GM19351 (cell line): ENCODE data around the gene PPP6R1.

Source experiments
- ATAC-seq: cut with Tn5 transposase; IDR thresholded peaks from one replicate; pipeline ENCODE4 v1.9.1; 2021; ENCODE audit warnings: mild to moderate bottlenecking, moderate library complexity; ENCODE audit not compliant: unreplicated experiment

The PPP6R1 gene

GRCh38 chr19:55261671-55262126 is 2.9 kb upstream of the PPP6R1 start:
- ATAC-seq, result no peak

- ATAC-seq, result no peak
Observed at GRCh38 chr19:55259540-55260210, 858 bp upstream of the PPP6R1 start.

- ATAC-seq, result no peak
Observed at GRCh38 chr19:55258476-55258827, 365 bp downstream of the PPP6R1 start.

- no peak for ATAC-seq
Observed at GRCh38 chr19:55257461-55258420, 1.1 kb downstream of the PPP6R1 start.

GRCh38 chr19:55256562-55257460 is 2.0 kb downstream of the PPP6R1 start:
- no peak for ATAC-seq

GRCh38 chr19:55255618-55256423 is 3.0 kb downstream of the PPP6R1 start:
- no peak for ATAC-seq

- ATAC-seq, result no peak
Observed at GRCh38 chr19:55254625-55254977, 4.2 kb downstream of the PPP6R1 start.

- ATAC-seq, result peak; percentile 53
Observed at GRCh38 chr19:55253842-55254624, 4.8 kb downstream of the PPP6R1 start.

- ATAC-seq, result no peak
Observed at GRCh38 chr19:55252760-55253663, 5.8 kb downstream of the PPP6R1 start.

GRCh38 chr19:55251341-55252081 is 7.3 kb downstream of the PPP6R1 start:
- no peak for ATAC-seq

- ATAC-seq, result no peak
Observed at GRCh38 chr19:55250262-55251036, 8.4 kb downstream of the PPP6R1 start.

- ATAC-seq, result no peak
Observed at GRCh38 chr19:55249841-55250240, 9.0 kb downstream of the PPP6R1 start.

- ATAC-seq, result no peak
Observed at GRCh38 chr19:55248704-55249103, 10.1 kb downstream of the PPP6R1 start.

- no peak for ATAC-seq
Observed at GRCh38 chr19:55248166-55248675, 10.6 kb downstream of the PPP6R1 start.

GRCh38 chr19:55247621-55248099 is 11.2 kb downstream of the PPP6R1 start:
- ATAC-seq, result no peak
